ENCODE measurements around the gene BTF3. TPM values are rescaled to one million over a fixed set of nuclear protein-coding genes. Genes with fewer than 3 reads are reported as not detected.

Gene BTF3
- polyA plus RNA-seq, 4 donors: 760 to 890 (median 784) TPM

DNA sequence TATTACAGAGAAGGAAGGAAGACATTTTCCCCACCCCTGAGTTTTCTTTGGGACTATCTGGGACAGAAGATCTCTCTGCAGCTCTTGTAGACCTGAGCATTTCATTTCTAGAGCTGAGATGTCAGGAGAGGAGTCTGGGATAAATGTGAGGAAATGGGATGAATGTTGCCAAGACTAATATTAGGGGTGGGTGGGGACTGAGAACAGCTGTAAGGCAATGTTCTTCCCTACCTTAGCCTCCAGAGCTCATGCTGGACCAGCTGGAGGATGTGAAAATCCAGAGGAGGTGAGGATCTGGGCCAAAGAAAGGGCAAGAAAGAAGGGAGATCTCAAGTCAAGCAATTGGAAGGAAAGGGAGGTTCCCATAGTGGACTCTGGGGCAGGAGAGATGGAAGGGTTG is 26.6 kb upstream of the BTF3 start:
- no peak overlapping the region for H3K27ac ChIP-seq (ENCODE audit: low read depth in 1 of 3, low read length in 2 of 3)
- no peaks in the 10 kb centered on the region for H3K4me1 ChIP-seq (ENCODE audit: control insufficient read depth in 3 of 3, insufficient read depth in 2 of 3, low read depth in 1 of 3, low read length in 2 of 3)
- H3K36me3 ChIP-seq (ENCODE audit: control insufficient read depth in 3 of 3, insufficient read depth in 2 of 3, low read depth in 1 of 3, low read length in 3 of 3): no peaks in the 10 kb centered on the region
- H3K4me3 ChIP-seq (ENCODE audit: low read depth in 1 of 3, low read length in 3 of 3): no peak overlapping the region
- peaks cover 0 to 4% (median 3%) of the 10 kb centered on the region in 3 donors for H3K27me3 ChIP-seq (ENCODE audit: control insufficient read depth in 3 of 3, insufficient read depth in 3 of 3, low read length in 3 of 3)
- FAIRE-seq (no peak), DNase-seq (no peak)
- no peaks in the 10 kb centered on the region for H3K9me3 ChIP-seq (ENCODE audit: control insufficient read depth in 2 of 2, insufficient read depth in 1 of 2, low read depth in 1 of 2, low read length in 1 of 2)

DNA sequence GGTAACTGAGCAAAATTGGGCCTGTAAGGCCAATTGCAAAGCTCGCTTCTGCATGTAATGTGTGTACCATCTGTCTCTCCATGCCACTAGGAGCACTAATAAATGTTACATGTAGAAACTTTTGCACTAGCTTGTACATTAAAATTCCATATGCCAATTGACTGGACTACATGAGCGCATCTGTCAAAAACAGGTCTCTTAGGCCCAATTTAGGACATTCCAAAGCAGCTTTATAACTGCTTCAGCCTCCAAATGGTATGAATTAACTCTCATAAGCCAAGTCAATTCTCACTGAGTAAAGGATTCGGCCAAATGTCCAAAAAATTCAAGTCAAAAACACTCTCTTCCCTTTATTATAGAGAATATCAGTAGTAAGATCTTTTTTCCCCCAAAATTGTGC is 26.1 kb upstream of the BTF3 start:
- Histone ChIP-seq H3K4me3 (ENCODE audit: low read depth in 1 of 3, low read length in 3 of 3) (no peak overlapping the region), H3K4me1 (ENCODE audit: control insufficient read depth in 3 of 3, insufficient read depth in 2 of 3, low read depth in 1 of 3, low read length in 2 of 3) (no peaks in the 10 kb centered on the region), H3K9me3 (ENCODE audit: control insufficient read depth in 2 of 2, insufficient read depth in 1 of 2, low read depth in 1 of 2, low read length in 1 of 2) (no peaks in the 10 kb centered on the region), H3K27ac (ENCODE audit: low read depth in 1 of 3, low read length in 2 of 3) (no peak overlapping the region), H3K27me3 (ENCODE audit: control insufficient read depth in 3 of 3, insufficient read depth in 3 of 3, low read length in 3 of 3) (peaks cover 0 to 4% (median 3%) of the 10 kb centered on the region in 3 donors), H3K36me3 (ENCODE audit: control insufficient read depth in 3 of 3, insufficient read depth in 2 of 3, low read depth in 1 of 3, low read length in 3 of 3) (no peaks in the 10 kb centered on the region)
- FAIRE-seq (no peak), DNase-seq (no peak)
- 64 to 87% (median 83%) methylated on average over 3 of the region's 3 CpGs for WGBS, 3 donors

DNA sequence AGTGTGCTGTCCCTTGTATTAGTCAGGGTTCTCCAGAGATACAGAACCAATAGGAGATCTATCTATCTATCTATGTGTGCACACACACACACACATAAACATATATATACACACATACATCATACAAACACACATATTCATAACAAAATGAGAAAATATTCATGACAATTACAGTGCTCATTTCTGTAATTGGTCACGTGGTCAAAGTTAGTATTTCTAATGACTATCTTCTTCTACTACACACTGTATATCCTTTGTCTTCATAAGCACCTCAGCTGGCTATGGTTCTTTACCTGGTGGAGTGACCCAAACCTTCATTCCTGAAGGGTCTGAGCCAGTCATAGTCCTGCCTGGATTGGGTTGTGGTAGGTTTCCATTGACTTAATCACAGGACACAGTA is 17.7 kb upstream of the BTF3 start:
- no peaks in the 10 kb centered on the region for H3K4me1 ChIP-seq (ENCODE audit: control insufficient read depth in 3 of 3, insufficient read depth in 2 of 3, low read depth in 1 of 3, low read length in 2 of 3)
- 67 to 88% (median 77%) methylated on average over 1 of the region's 1 CpG for WGBS, 3 donors
- FAIRE-seq: no peak
- no peaks in the 10 kb centered on the region for H3K9me3 ChIP-seq (ENCODE audit: control insufficient read depth in 2 of 2, insufficient read depth in 1 of 2, low read depth in 1 of 2, low read length in 1 of 2)
- H3K4me3 ChIP-seq (ENCODE audit: low read depth in 1 of 3, low read length in 3 of 3): no peak overlapping the region
- peaks cover 0 to 4% (median 0%) of the 10 kb centered on the region in 3 donors for H3K27me3 ChIP-seq (ENCODE audit: control insufficient read depth in 3 of 3, insufficient read depth in 3 of 3, low read length in 3 of 3)
- H3K27ac ChIP-seq (ENCODE audit: low read depth in 1 of 3, low read length in 2 of 3): no peak overlapping the region
- no peak for DNase-seq
- H3K36me3 ChIP-seq (ENCODE audit: control insufficient read depth in 3 of 3, insufficient read depth in 2 of 3, low read depth in 1 of 3, low read length in 3 of 3): no peaks in the 10 kb centered on the region

DNA sequence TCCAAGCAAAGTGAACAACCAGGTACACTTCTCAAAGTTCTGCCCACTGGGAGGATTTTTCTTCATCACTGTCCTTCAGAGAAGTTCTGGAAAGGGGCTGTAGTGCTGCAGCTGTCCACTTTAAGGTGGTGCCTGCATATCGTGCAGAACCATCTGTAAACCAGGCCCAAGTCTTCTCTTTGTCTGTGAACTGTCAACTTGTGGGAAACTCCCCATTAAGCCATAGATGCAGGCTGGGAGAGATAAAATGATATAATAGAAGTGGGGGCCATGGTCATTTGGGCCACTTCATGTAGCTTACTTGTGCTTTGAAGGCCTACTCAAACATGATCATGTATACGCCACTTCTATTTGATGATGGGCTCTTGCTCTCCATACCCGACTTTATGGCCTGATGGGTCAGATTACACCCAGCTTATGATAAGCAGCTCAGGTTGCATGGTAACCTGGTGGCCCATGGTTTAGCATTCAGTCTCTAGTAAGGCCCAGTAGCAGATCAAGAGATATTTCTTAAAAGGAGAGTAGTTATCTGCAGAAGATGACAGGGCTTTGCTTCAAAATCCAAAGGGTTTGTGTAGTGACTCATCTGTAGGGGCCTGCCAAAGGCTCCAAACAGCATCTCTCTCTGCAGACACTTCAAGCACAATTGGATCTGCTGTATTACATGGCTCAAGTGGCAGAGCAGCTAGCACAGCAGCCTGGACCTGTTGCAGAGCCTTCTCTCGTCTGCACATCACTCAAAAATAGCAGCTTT is 15.7 kb upstream of the BTF3 start:
- FAIRE-seq: no peak
- H3K36me3 ChIP-seq (ENCODE audit: control insufficient read depth in 3 of 3, insufficient read depth in 2 of 3, low read depth in 1 of 3, low read length in 3 of 3): no peaks in the 10 kb centered on the region
- no peak overlapping the region for H3K27ac ChIP-seq (ENCODE audit: low read depth in 1 of 3, low read length in 2 of 3)
- no peak overlapping the region for H3K4me3 ChIP-seq (ENCODE audit: low read depth in 1 of 3, low read length in 3 of 3)
- H3K27me3 ChIP-seq (ENCODE audit: control insufficient read depth in 3 of 3, insufficient read depth in 3 of 3, low read length in 3 of 3): no peaks in the 10 kb centered on the region
- DNase-seq: no peak
- no peaks in the 10 kb centered on the region for H3K4me1 ChIP-seq (ENCODE audit: control insufficient read depth in 3 of 3, insufficient read depth in 2 of 3, low read depth in 1 of 3, low read length in 2 of 3)
- WGBS, 3 donors: 75 to 81% (median 78%) methylated on average over 4 of the region's 4 CpGs
- no peaks in the 10 kb centered on the region for H3K9me3 ChIP-seq (ENCODE audit: control insufficient read depth in 2 of 2, insufficient read depth in 1 of 2, low read depth in 1 of 2, low read length in 1 of 2)

DNA sequence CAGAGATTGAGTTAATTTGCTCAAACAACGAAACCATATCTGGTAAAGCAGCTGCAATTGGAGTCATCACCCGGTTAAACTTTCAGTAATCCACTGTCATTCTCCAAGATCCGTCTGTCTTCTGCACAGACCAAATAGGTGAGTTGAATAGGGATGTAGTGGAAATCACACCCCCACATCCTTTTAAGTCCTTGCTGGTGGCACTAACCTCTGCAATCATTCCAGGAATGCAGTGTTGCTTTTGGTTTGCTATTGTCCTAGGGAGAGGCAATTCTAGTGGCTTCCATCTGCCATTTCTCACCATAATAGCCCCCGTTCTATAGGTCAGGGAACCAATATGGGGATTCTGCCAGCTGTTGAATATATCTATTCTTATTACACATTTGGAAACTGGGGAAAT is 14.6 kb upstream of the BTF3 start:
- Histone ChIP-seq H3K27me3 (ENCODE audit: control insufficient read depth in 3 of 3, insufficient read depth in 3 of 3, low read length in 3 of 3) (no peaks in the 10 kb centered on the region), H3K27ac (ENCODE audit: low read depth in 1 of 3, low read length in 2 of 3) (no peak overlapping the region), H3K4me3 (ENCODE audit: low read depth in 1 of 3, low read length in 3 of 3) (no peak overlapping the region), H3K36me3 (ENCODE audit: control insufficient read depth in 3 of 3, insufficient read depth in 2 of 3, low read depth in 1 of 3, low read length in 3 of 3) (no peaks in the 10 kb centered on the region), H3K9me3 (ENCODE audit: control insufficient read depth in 2 of 2, insufficient read depth in 1 of 2, low read depth in 1 of 2, low read length in 1 of 2) (no peaks in the 10 kb centered on the region), H3K4me1 (ENCODE audit: control insufficient read depth in 3 of 3, insufficient read depth in 2 of 3, low read depth in 1 of 3, low read length in 2 of 3) (no peaks in the 10 kb centered on the region)
- 77 to 88% (median 87%) methylated on average over 4 of the region's 4 CpGs for WGBS, 3 donors
- FAIRE-seq (no peak), DNase-seq (no peak)

DNA sequence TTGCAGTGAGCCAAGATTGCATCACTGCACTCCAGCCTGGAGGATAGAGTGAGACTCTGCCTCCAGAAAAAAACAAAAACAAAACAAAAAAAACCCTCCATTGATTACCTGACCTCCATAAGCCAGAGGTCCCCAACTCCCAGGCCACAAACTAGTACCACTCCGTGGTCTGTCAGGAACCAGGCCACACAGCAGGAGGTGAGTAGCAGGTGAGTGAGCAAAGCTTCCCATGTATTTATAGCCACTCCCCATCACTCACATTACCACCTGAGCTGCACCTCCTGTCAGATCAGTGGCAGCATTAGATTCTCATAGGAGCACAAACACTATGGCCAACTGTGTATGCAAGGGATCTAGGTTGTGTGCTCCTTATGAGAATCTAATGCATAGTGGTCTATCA is 13.7 kb upstream of the BTF3 start:
- DNase-seq (no peak), FAIRE-seq (no peak)
- H3K27me3 ChIP-seq (ENCODE audit: control insufficient read depth in 3 of 3, insufficient read depth in 3 of 3, low read length in 3 of 3): no peaks in the 10 kb centered on the region
- no peaks in the 10 kb centered on the region for H3K4me1 ChIP-seq (ENCODE audit: control insufficient read depth in 3 of 3, insufficient read depth in 2 of 3, low read depth in 1 of 3, low read length in 2 of 3)
- H3K4me3 ChIP-seq (ENCODE audit: low read depth in 1 of 3, low read length in 3 of 3): no peak overlapping the region
- no peaks in the 10 kb centered on the region for H3K9me3 ChIP-seq (ENCODE audit: control insufficient read depth in 2 of 2, insufficient read depth in 1 of 2, low read depth in 1 of 2, low read length in 1 of 2)
- no peak overlapping the region for H3K27ac ChIP-seq (ENCODE audit: low read depth in 1 of 3, low read length in 2 of 3)
- WGBS, 3 donors: 89 to 94% (median 91%) methylated on average over 1 of the region's 1 CpG
- H3K36me3 ChIP-seq (ENCODE audit: control insufficient read depth in 3 of 3, insufficient read depth in 2 of 3, low read depth in 1 of 3, low read length in 3 of 3): no peaks in the 10 kb centered on the region

DNA sequence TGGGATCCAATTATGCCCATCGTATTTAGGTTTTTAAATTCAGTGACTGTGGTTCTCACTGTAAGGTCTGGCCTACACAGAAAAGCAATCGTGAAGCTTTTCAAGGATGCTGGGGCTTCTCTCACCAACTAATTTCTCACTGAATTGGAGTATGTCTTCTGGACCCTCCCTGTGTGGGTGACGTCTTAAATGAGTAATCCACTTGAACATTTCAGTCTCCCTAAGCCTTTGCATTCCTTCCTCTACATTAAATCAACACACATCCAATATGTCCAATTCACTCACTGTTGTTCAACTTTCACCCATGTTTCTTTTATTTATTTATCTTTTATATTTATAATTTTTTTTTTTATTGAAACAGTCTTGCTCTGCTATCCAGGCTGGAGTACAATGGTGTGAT is 12.5 kb upstream of the BTF3 start:
- no peak overlapping the region for H3K4me3 ChIP-seq (ENCODE audit: low read depth in 1 of 3, low read length in 3 of 3)
- WGBS, 3 donors: 87 to 92% (median 91%) methylated on average over 3 of the region's 3 CpGs
- H3K36me3 ChIP-seq (ENCODE audit: control insufficient read depth in 3 of 3, insufficient read depth in 2 of 3, low read depth in 1 of 3, low read length in 3 of 3): no peaks in the 10 kb centered on the region
- no peak for FAIRE-seq
- no peak overlapping the region for H3K27ac ChIP-seq (ENCODE audit: low read depth in 1 of 3, low read length in 2 of 3)
- H3K27me3 ChIP-seq (ENCODE audit: control insufficient read depth in 3 of 3, insufficient read depth in 3 of 3, low read length in 3 of 3): no peaks in the 10 kb centered on the region
- no peak for DNase-seq
- no peaks in the 10 kb centered on the region for H3K9me3 ChIP-seq (ENCODE audit: control insufficient read depth in 2 of 2, insufficient read depth in 1 of 2, low read depth in 1 of 2, low read length in 1 of 2)
- no peaks in the 10 kb centered on the region for H3K4me1 ChIP-seq (ENCODE audit: control insufficient read depth in 3 of 3, insufficient read depth in 2 of 3, low read depth in 1 of 3, low read length in 2 of 3)

DNA sequence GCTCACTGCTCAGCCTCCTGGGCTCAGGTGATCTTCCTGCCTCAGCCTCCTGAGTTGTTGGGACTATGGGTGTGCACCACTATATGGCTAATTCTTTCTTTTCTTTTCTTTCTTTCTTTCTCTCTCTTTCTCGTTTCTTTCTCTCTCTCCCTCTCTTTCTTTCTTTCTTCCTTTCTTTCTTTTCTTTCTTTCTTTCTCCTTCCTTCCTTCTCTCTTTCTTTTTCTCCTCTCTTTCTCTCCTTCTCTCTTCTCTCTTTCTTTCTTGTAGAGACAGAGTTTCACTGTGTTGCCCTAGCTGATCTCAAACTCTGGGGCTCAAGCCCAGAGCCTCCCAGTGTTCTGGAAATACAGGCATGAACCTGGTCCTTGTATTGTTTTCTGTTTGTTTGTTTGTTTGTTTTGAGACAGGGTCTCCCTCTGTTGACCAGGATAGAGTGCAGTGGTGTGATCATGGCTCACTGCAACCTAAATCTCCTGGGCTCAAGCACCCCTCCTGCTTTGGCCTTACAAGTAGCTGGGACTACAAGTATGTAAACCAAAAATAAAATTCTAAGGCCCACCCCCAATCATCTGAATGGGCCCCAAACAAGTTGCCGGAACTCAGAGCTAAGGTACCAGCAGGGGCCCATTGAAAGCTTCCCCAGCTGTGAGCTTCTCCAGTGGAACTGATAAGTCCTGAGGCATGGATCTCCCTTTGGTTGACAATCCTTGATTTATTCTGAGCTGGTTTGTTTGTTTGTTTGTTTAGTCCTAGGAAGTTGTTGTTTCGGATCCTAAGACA is 11.9 kb upstream of the BTF3 start:
- Histone ChIP-seq H3K27ac (ENCODE audit: low read depth in 1 of 3, low read length in 2 of 3) (no peak overlapping the region), H3K27me3 (ENCODE audit: control insufficient read depth in 3 of 3, insufficient read depth in 3 of 3, low read length in 3 of 3) (no peaks in the 10 kb centered on the region), H3K9me3 (ENCODE audit: control insufficient read depth in 2 of 2, insufficient read depth in 1 of 2, low read depth in 1 of 2, low read length in 1 of 2) (no peaks in the 10 kb centered on the region), H3K36me3 (ENCODE audit: control insufficient read depth in 3 of 3, insufficient read depth in 2 of 3, low read depth in 1 of 3, low read length in 3 of 3) (no peaks in the 10 kb centered on the region), H3K4me1 (ENCODE audit: control insufficient read depth in 3 of 3, insufficient read depth in 2 of 3, low read depth in 1 of 3, low read length in 2 of 3) (no peaks in the 10 kb centered on the region), H3K4me3 (ENCODE audit: low read depth in 1 of 3, low read length in 3 of 3) (no peak overlapping the region)
- 62 to 82% (median 79%) methylated on average over 3 of the region's 3 CpGs for WGBS, 3 donors
- no peak for FAIRE-seq
- DNase-seq: no peak

All from small intestine (tissue), 7 donors.